Upper lobe of right lung (tissue), 1 donor: Measurements from ENCODE around the gene WNT10A. TPM values are rescaled to one million over a fixed set of nuclear protein-coding genes. Genes with fewer than 3 reads are reported as not detected.
"Not testable (repeated sequence)": the region's sequence is repeated elsewhere in the genome, so short reads cannot be mapped to it uniquely, and the experiment has no call there.

ENCODE experiments used
- ATAC-seq: fragments of 200-7000 bp; cut with Tn5 transposase; one replicate; pipeline ENCODE4 v1.9.1; 2020; ENCODE audit warnings: mild to moderate bottlenecking, moderate library complexity
- DNase-seq: peaks from one replicate; pipeline ENCODE4 v3.0.0-alpha.2; 2020
- H3K27ac ChIP-seq: fragments of 200-600 bp; one replicate; pipeline ENCODE4 v1.8.0; 2022
- H3K27me3 ChIP-seq: fragments of 200-600 bp; one replicate; pipeline ENCODE4 v1.8.0; 2022; ENCODE audit warnings: mild to moderate bottlenecking
- H3K36me3 ChIP-seq: fragments of 200-600 bp; one replicate; pipeline ENCODE4 v1.8.0; 2022
- H3K4me1 ChIP-seq: fragments of 200-600 bp; one replicate; pipeline ENCODE4 v1.8.0; 2022
- H3K4me3 ChIP-seq: fragments of 200-600 bp; one replicate; pipeline ENCODE4 v1.8.0; 2022; ENCODE audit warnings: mild to moderate bottlenecking
- H3K9me3 ChIP-seq: fragments of 200-600 bp; one replicate; pipeline ENCODE4 v1.8.0; 2022
- CTCF ChIP-seq: fragments of 200-600 bp; IDR thresholded peaks from one replicate; pipeline ENCODE4 v1.8.0; 2022; ENCODE audit warnings: antibody characterized with exemption
- intact Hi-C: fragments of 100-400 bp; cut with DNase I; formaldehyde crosslinking; loops from one replicate; pipeline ENCODE4 v1.11.0; 2022
- total RNA-seq: library from RNA; stranded (reverse); fragmentation: NEBNext Ultra II Directional; extraction: Animal tissue kit (Norgen Biotek cat#: 25700); gene quantifications from one replicate; pipeline ENCODE4 v1.2.1, GENCODE V29; 2021
- donor health status: DM: no; HTN: yes; CAD: no; lungs with severe emphysema.

The WNT10A gene
- total RNA-seq, 1 donor from 2014 or later, result 0.90 TPM

GRCh38 chr2:218910741-218911140 is 30.1 kb downstream of the WNT10A start:
- ATAC-seq, result no peak

DNA sequence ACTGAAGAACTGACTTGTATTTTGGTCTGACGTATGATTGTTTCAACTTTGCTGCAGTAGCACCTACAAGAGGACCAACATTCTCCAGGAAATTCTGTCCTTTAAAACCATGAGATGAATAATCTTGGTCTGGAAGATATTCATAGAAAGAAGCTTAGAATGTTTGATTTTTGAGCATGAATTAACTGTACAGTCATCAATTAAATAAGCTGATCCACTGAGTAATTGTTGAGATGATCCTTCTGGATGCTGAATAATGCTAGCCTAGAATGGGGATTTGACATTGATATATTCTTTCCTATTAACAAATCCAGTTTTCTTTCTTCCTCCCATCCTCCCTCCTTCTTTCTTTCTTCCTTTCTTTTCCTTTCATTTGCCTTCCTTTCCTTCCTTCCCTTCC is 39.9 kb downstream of the WNT10A start:
- no peak for TF ChIP-seq CTCF
- no peak for ATAC-seq
- Histone ChIP-seq H3K36me3 (no peaks in the 10 kb centered on the region), H3K27me3 (peaks cover 24% of the 10 kb centered on the region), H3K4me3 (no peak overlapping the region), H3K9me3 (no peaks in the 10 kb centered on the region), H3K27ac (no peak overlapping the region), H3K4me1 (no peaks in the 10 kb centered on the region)
- DNase-seq, result no peak
- intact Hi-C loops, result no loop called here

More at GRCh38 chr2:218910741-218911140, 30.1 kb downstream of the WNT10A start:
- no peaks in the 10 kb centered on the region for H3K4me1 ChIP-seq
- intact Hi-C loops, result no loop called here
- no peak for DNase-seq
- no peaks in the 10 kb centered on the region for H3K36me3 ChIP-seq
- H3K27me3 ChIP-seq, result peaks cover 11% of the 10 kb centered on the region
- H3K9me3 ChIP-seq, result no peaks in the 10 kb centered on the region
- no peak overlapping the region for H3K4me3 ChIP-seq
- H3K27ac ChIP-seq, result no peak overlapping the region
- no peak for TF ChIP-seq CTCF

- H3K4me1 ChIP-seq, result no peaks in the 10 kb centered on the region
- no peaks in the 10 kb centered on the region for H3K9me3 ChIP-seq
- peaks cover 20% of the 10 kb centered on the region for H3K27me3 ChIP-seq
- ATAC-seq (no peak), DNase-seq (no peak)
- H3K4me3 ChIP-seq, result no peak overlapping the region
- no peaks in the 10 kb centered on the region for H3K36me3 ChIP-seq
- TF ChIP-seq CTCF, result no peak
- intact Hi-C loops, result no loop called here
- no peak overlapping the region for H3K27ac ChIP-seq
Measured at GRCh38 chr2:218924757-218925156, 44.1 kb downstream of the WNT10A start.

DNA sequence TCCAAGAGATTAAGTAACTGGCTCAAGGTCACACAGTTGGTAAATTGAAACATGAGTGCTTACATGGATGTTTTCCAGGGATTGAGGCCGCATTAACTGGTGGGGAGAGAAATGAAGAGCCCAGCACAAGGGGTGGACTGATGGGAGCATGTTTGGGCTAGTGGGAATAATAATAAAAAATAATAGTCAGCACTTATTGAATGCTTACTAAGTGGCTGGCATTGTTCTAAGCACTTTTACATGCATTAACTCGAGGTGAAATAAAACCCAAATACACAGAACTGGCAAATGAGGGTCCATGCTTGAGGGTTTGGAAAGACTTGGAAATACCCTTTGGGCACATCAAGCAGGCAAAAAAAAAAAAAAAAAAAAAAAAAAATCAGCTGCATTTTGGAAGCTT is 44.8 kb downstream of the WNT10A start:
- ATAC-seq (no peak), DNase-seq (no peak)
- intact Hi-C loops, result no loop called here
- H3K4me3 ChIP-seq, result no peak overlapping the region
- no peaks in the 10 kb centered on the region for H3K36me3 ChIP-seq
- no peak for TF ChIP-seq CTCF
- H3K27me3 ChIP-seq, result peaks cover 20% of the 10 kb centered on the region
- no peaks in the 10 kb centered on the region for H3K9me3 ChIP-seq
- H3K4me1 ChIP-seq, result no peaks in the 10 kb centered on the region
- no peak overlapping the region for H3K27ac ChIP-seq

DNA sequence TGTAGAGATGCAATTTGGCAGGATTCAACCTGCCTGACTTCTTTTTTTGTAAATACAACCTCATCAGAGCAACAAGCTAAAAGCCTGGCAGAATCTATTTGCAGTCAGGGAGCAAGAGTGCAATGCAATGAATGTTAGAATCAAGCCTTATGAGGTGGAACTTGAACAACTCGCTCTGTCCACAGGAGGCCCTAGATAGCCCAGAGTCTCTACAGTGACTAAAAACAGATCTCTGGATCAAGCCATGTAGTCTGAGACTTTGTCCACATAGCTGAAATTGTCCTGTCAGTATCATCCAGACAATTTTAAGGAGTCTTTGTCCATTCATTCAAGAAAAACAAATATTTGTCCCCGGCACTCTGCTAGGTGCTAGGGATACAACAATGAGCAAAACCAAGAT is 46.8 kb downstream of the WNT10A start:
- Histone ChIP-seq H3K4me1 (no peaks in the 10 kb centered on the region), H3K9me3 (no peaks in the 10 kb centered on the region), H3K36me3 (no peaks in the 10 kb centered on the region), H3K4me3 (no peak overlapping the region), H3K27me3 (peaks cover 20% of the 10 kb centered on the region), H3K27ac (no peak overlapping the region)
- no peak for ATAC-seq
- no peak for TF ChIP-seq CTCF
- intact Hi-C loops, result no loop called here
- DNase-seq, result no peak

GRCh38 chr2:218927876-218928275 is 47.2 kb downstream of the WNT10A start:
- intact Hi-C loops, result no loop called here
- no peak for TF ChIP-seq CTCF
- no peak overlapping the region for H3K27ac ChIP-seq
- H3K27me3 ChIP-seq, result peaks cover 20% of the 10 kb centered on the region
- H3K9me3 ChIP-seq, result no peaks in the 10 kb centered on the region
- H3K36me3 ChIP-seq, result no peaks in the 10 kb centered on the region
- DNase-seq (no peak), ATAC-seq (no peak)
- H3K4me1 ChIP-seq, result no peaks in the 10 kb centered on the region
- H3K4me3 ChIP-seq, result no peak overlapping the region

DNA sequence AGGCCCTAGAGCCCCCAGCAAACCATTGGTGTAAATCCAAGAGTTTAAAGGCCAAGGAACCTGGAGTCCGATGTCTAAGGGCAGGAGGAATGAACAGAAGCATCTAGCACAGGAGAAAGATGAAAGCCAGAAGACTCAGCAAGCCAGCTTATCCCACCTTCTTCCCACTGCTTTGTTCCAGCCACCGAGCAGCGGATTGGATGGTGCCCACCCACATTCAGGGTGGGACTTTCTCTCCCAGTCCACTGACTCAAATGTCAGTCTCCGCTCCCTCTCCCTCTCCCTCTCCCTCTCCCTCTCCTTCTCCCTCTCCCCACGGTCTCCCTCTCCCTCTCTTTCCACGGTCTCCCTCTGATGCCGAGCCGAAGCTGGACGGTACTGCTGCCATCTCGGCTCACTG is 49.8 kb downstream of the WNT10A start:
- intact Hi-C loops, H3K27me3 ChIP-seq, H3K27ac ChIP-seq: not testable (repeated sequence)

GRCh38 chr2:218931751-218932150 is 51.1 kb downstream of the WNT10A start:
- peaks cover 22% of the 10 kb centered on the region for H3K27me3 ChIP-seq
- DNase-seq, H3K27ac ChIP-seq, intact Hi-C loops, H3K4me3 ChIP-seq, ATAC-seq, H3K4me1 ChIP-seq, H3K9me3 ChIP-seq, H3K36me3 ChIP-seq: not testable (repeated sequence)

More for the DNA sequence above, 49.8 kb downstream of the WNT10A start:
- not testable (repeated sequence) for ATAC-seq, H3K4me3 ChIP-seq, H3K36me3 ChIP-seq, DNase-seq, H3K4me1 ChIP-seq, H3K9me3 ChIP-seq
